Measurements from ENCODE around the gene ANKS3. TPM values are rescaled to one million over a fixed set of nuclear protein-coding genes. Genes with fewer than 3 reads are reported as not detected.

The ANKS3 gene
- polyA plus RNA-seq, 1 of the 3 experiments (the other 2 are of a cell fraction), result 42.2 TPM

GRCh38 chr16:4689091-4689671 is 44.9 kb downstream of the ANKS3 start:
- 80% methylated on average over 2 of the region's 21 CpGs for WGBS (ENCODE audit: low lambda C conversion rate)
- Histone ChIP-seq H3K9ac (no peak overlapping the region), H3K79me2 (ENCODE audit: insufficient read depth) (peaks cover 5% of the 10 kb centered on the region; the same call in 1 of the 2 replicates), H3K9me3 (no peaks in the 10 kb centered on the region), H3K27ac (ENCODE audit: low read depth in 2 of 2, low read length in 1 of 2) (no peak overlapping the region), H3K9me2 (no peaks in the 10 kb centered on the region), H4K20me1 (ENCODE audit: insufficient read depth) (no peaks in the 10 kb centered on the region), H3K4me1 (ENCODE audit: control insufficient read depth in 1 of 2, insufficient read depth in 2 of 2, low read depth in 1 of 2, low read length in 1 of 2) (peaks cover 0 to 12% of the 10 kb centered on the region in 2 experiments; a peak in 1 of 4 replicates), H3F3A (replicated peaks; ENCODE audit: insufficient read depth) (peaks cover 3% of the 10 kb centered on the region), H2AFZ (ENCODE audit: low read depth) (no peak overlapping the region), H3K27me3 (ENCODE audit: insufficient read depth) (no peaks in the 10 kb centered on the region), H3K4me3 (ENCODE audit: low read depth in 2 of 2, low read length in 1 of 2) (no peak overlapping the region), H3K4me2 (no peak overlapping the region), H3K36me3 (replicated peaks in 1 of 2; ENCODE audit: control insufficient read depth in 1 of 2, insufficient read depth in 2 of 2, low read length in 1 of 2) (peaks cover 0 to 31% of the 10 kb centered on the region in 2 experiments)
- no peak for DNase-seq
- TF ChIP-seq, protein P1, sequence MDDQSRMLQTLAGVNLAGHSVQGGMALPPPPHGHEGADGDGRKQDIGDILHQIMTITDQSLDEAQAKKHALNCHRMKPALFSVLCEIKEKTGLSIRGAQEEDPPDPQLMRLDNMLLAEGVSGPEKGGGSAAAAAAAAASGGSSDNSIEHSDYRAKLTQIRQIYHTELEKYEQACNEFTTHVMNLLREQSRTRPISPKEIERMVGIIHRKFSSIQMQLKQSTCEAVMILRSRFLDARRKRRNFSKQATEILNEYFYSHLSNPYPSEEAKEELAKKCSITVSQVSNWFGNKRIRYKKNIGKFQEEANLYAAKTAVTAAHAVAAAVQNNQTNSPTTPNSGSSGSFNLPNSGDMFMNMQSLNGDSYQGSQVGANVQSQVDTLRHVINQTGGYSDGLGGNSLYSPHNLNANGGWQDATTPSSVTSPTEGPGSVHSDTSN (IDR thresholded peaks at IDR 0.05), result no peak
- TF ChIP-seq, protein P2, sequence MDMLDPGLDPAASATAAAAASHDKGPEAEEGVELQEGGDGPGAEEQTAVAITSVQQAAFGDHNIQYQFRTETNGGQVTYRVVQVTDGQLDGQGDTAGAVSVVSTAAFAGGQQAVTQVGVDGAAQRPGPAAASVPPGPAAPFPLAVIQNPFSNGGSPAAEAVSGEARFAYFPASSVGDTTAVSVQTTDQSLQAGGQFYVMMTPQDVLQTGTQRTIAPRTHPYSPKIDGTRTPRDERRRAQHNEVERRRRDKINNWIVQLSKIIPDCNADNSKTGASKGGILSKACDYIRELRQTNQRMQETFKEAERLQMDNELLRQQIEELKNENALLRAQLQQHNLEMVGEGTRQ (IDR thresholded peaks at IDR 0.05; ENCODE audit: borderline replicate concordance, low read depth, low read length), result no peak
- TF ChIP-seq RAD21 (IDR thresholded peaks at IDR 0.05; ENCODE audit: low read length), result no peak
- TF ChIP-seq, protein P3, sequence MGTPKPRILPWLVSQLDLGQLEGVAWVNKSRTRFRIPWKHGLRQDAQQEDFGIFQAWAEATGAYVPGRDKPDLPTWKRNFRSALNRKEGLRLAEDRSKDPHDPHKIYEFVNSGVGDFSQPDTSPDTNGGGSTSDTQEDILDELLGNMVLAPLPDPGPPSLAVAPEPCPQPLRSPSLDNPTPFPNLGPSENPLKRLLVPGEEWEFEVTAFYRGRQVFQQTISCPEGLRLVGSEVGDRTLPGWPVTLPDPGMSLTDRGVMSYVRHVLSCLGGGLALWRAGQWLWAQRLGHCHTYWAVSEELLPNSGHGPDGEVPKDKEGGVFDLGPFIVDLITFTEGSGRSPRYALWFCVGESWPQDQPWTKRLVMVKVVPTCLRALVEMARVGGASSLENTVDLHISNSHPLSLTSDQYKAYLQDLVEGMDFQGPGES (IDR thresholded peaks at IDR 0.05; ENCODE audit: low read depth, low read length), result no peak
- no peak for TF ChIP-seq FOXJ3 (CRISPR knock-in tag; IDR thresholded peaks at IDR 0.05)
- no peak for TF ChIP-seq FOXM1 (IDR thresholded peaks at IDR 0.05; ENCODE audit: low read depth)
- TF ChIP-seq, protein P4, sequence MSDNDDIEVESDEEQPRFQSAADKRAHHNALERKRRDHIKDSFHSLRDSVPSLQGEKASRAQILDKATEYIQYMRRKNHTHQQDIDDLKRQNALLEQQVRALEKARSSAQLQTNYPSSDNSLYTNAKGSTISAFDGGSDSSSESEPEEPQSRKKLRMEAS (IDR thresholded peaks at IDR 0.05; ENCODE audit: low read depth), result no peak
- no peak for TF ChIP-seq RXRA (IDR thresholded peaks at IDR 0.05; ENCODE audit: borderline replicate concordance, low read depth)
- no peak for TF ChIP-seq ZBTB33 (IDR thresholded peaks at IDR 0.05; ENCODE audit: borderline replicate concordance, low read depth)
- no peak for TF ChIP-seq EZH2phosphoT487 (IDR thresholded peaks at IDR 0.05; ENCODE audit: borderline replicate concordance, low read depth)
- ChIA-PET POLR2A (no interaction called here), CTCF (no interaction called here)

DNA sequence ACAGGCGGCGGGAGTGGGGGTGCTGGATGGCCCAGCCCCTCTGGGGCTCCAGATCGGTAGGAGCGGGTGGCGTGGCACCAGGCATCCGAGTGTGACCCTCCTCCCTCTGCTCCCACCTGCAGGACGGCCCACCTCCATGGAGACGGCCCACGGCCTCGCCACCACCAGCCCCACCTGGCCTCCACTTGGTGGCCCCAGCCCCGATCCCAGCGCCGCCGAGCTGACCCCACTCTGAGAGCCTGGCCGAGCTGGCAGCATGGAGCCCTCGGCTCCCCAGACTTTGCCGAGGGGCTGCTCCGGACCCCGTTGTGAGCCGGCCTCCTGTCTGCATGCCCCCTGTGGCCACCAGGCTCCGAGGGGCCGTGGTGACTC is 45.4 kb downstream of the ANKS3 start:
- CTCF ChIA-PET, result no interaction called here
- WGBS (ENCODE audit: low lambda C conversion rate), result 96% methylated on average over 10 of the region's 22 CpGs
- H3K36me3 ChIP-seq (replicated peaks in 1 of 2; ENCODE audit: control insufficient read depth in 1 of 2, insufficient read depth in 2 of 2, low read length in 1 of 2), result peaks cover 0 to 34% of the 10 kb centered on the region in 2 experiments
- no peak overlapping the region for H3K4me2 ChIP-seq
- POLR2A ChIA-PET, result no interaction called here
- H3K9me3 ChIP-seq, result no peaks in the 10 kb centered on the region
- H2AFZ ChIP-seq (ENCODE audit: low read depth), result no peak overlapping the region
- H3K79me2 ChIP-seq (ENCODE audit: insufficient read depth), result peaks cover under 1% of the 10 kb centered on the region; the same call in 1 of the 2 replicates
- no peaks in the 10 kb centered on the region for H4K20me1 ChIP-seq (ENCODE audit: insufficient read depth)
- H3K27ac ChIP-seq (ENCODE audit: low read depth in 2 of 2, low read length in 1 of 2), result no peak overlapping the region
- peaks cover 3% of the 10 kb centered on the region for H3F3A ChIP-seq (replicated peaks; ENCODE audit: insufficient read depth)
- no peak overlapping the region for H3K9ac ChIP-seq
- peaks cover 0 to 12% of the 10 kb centered on the region in 2 experiments; a peak in 1 of 4 replicates for H3K4me1 ChIP-seq (ENCODE audit: control insufficient read depth in 1 of 2, insufficient read depth in 2 of 2, low read depth in 1 of 2, low read length in 1 of 2)
- no peak overlapping the region for H3K4me3 ChIP-seq (ENCODE audit: low read depth in 2 of 2, low read length in 1 of 2)
- no peaks in the 10 kb centered on the region for H3K27me3 ChIP-seq (ENCODE audit: insufficient read depth)
- H3K9me2 ChIP-seq, result no peaks in the 10 kb centered on the region
- no peak for DNase-seq
- TF ChIP-seq RAD21 (IDR thresholded peaks at IDR 0.05; ENCODE audit: low read length), result no peak
- TF ChIP-seq EP300 (IDR thresholded peaks at IDR 0.05; ENCODE audit: borderline replicate concordance in 1 of 2, low read depth in 1 of 2, low read length in 1 of 2), result no peak
- no peak for TF ChIP-seq SMC3 (IDR thresholded peaks at IDR 0.05; ENCODE audit: low read depth, low read length)
- TF ChIP-seq FOXJ3 (CRISPR knock-in tag; IDR thresholded peaks at IDR 0.05), result no peak
- TF ChIP-seq FOXM1 (IDR thresholded peaks at IDR 0.05; ENCODE audit: low read depth), result no peak
- TF ChIP-seq FOSL2 (IDR thresholded peaks at IDR 0.05; ENCODE audit: borderline replicate concordance, low read depth), result no peak
- TF ChIP-seq CHD2 (IDR thresholded peaks at IDR 0.05; ENCODE audit: low read length, partially characterized antibody), result no peak
- no peak for TF ChIP-seq TEAD4 (IDR thresholded peaks at IDR 0.05; ENCODE audit: borderline replicate concordance, insufficient read depth)
- TF ChIP-seq RXRA (IDR thresholded peaks at IDR 0.05; ENCODE audit: borderline replicate concordance, low read depth), result no peak
- TF ChIP-seq JUND (IDR thresholded peaks at IDR 0.05), result no peak
- TF ChIP-seq, protein P5, sequence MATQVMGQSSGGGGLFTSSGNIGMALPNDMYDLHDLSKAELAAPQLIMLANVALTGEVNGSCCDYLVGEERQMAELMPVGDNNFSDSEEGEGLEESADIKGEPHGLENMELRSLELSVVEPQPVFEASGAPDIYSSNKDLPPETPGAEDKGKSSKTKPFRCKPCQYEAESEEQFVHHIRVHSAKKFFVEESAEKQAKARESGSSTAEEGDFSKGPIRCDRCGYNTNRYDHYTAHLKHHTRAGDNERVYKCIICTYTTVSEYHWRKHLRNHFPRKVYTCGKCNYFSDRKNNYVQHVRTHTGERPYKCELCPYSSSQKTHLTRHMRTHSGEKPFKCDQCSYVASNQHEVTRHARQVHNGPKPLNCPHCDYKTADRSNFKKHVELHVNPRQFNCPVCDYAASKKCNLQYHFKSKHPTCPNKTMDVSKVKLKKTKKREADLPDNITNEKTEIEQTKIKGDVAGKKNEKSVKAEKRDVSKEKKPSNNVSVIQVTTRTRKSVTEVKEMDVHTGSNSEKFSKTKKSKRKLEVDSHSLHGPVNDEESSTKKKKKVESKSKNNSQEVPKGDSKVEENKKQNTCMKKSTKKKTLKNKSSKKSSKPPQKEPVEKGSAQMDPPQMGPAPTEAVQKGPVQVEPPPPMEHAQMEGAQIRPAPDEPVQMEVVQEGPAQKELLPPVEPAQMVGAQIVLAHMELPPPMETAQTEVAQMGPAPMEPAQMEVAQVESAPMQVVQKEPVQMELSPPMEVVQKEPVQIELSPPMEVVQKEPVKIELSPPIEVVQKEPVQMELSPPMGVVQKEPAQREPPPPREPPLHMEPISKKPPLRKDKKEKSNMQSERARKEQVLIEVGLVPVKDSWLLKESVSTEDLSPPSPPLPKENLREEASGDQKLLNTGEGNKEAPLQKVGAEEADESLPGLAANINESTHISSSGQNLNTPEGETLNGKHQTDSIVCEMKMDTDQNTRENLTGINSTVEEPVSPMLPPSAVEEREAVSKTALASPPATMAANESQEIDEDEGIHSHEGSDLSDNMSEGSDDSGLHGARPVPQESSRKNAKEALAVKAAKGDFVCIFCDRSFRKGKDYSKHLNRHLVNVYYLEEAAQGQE (IDR thresholded peaks at IDR 0.05; ENCODE audit: low read depth, low read length), result no peak
- TF ChIP-seq EZH2phosphoT487 (IDR thresholded peaks at IDR 0.05; ENCODE audit: borderline replicate concordance, low read depth), result no peak
